Hepatocyte (in vitro differentiated cells): ENCODE results near the gene PPP1R9A. TPM values are rescaled to one million over a fixed set of nuclear protein-coding genes. Genes with fewer than 3 reads are reported as not detected.

Experiments used
- DNase-seq: peaks from one replicate; pipeline ENCODE4 v3.0.0-alpha.2; 2016; ENCODE audit warnings: low spot score
- H2AFZ ChIP-seq: fragments of 200-600 bp; sonication (generic); 2 replicates; pipeline ENCODE4 v1.6.0; 2016; ENCODE audit warnings: antibody characterized with exemption, mild to moderate bottlenecking
- H3K27ac ChIP-seq: fragments of 200-600 bp; sonication (generic); 2 replicates; pipeline ENCODE4 v1.5.1; 2016; ENCODE audit warnings: mild to moderate bottlenecking
- H3K27me3 ChIP-seq: fragments of 200-600 bp; sonication (generic); 2 replicates; pipeline ENCODE4 v1.6.1; 2016
- H3K36me3 ChIP-seq: fragments of 200-600 bp; sonication (generic); replicated peaks from 2 replicates; pipeline ENCODE4 v1.5.1; 2016; ENCODE audit warnings: low read depth; ENCODE audit not compliant: insufficient read depth
- H3K4me1 ChIP-seq: fragments of 200-600 bp; sonication (generic); 2 replicates; pipeline ENCODE4 v1.5.1; 2016; ENCODE audit warnings: mild to moderate bottlenecking, moderate library complexity; ENCODE audit not compliant: insufficient read depth
- H3K4me2 ChIP-seq: fragments of 200-600 bp; sonication (generic); 2 replicates; pipeline ENCODE4 v1.6.0; 2016
- H3K4me3 ChIP-seq: fragments of 200-600 bp; sonication (generic); 2 replicates; pipeline ENCODE4 v1.5.1; 2016; ENCODE audit warnings: mild to moderate bottlenecking
- H3K79me2 ChIP-seq: fragments of 200-600 bp; sonication (generic); 2 replicates; pipeline ENCODE4 v1.6.0; 2017; ENCODE audit warnings: mild to moderate bottlenecking
- H3K9me2 ChIP-seq: fragments of 200-600 bp; sonication (generic); replicated peaks from 2 replicates; pipeline ENCODE4 v1.6.0; 2017; ENCODE audit warnings: mild to moderate bottlenecking; ENCODE audit not compliant: insufficient read depth
- H3K9me3 ChIP-seq: fragments of 200-600 bp; sonication (generic); 2 replicates; pipeline ENCODE4 v1.5.1; 2016; ENCODE audit warnings: low read depth, mild to moderate bottlenecking
- H4K20me1 ChIP-seq: fragments of 200-600 bp; sonication (generic); 2 replicates; pipeline ENCODE4 v1.6.0; 2016; ENCODE audit warnings: mild to moderate bottlenecking; ENCODE audit not compliant: insufficient read depth, poor library complexity, severe bottlenecking
- CTCF ChIP-seq: fragments of 200-600 bp; sonication (generic); IDR thresholded peaks from 2 replicates; pipeline ENCODE4 v1.5.1; 2016; ENCODE audit warnings: antibody characterized with exemption, mild to moderate bottlenecking; ENCODE audit not compliant: poor library complexity
- EZH2 ChIP-seq: fragments of 200-600 bp; sonication (generic); IDR thresholded peaks from 2 replicates; pipeline ENCODE4 v1.6.1; 2016; ENCODE audit warnings: antibody characterized with exemption, mild to moderate bottlenecking, borderline replicate concordance
- EZH2phosphoT487 ChIP-seq: fragments of 200-600 bp; sonication (generic); IDR thresholded peaks from one replicate; pipeline ENCODE4 v1.6.1; 2018; ENCODE audit warnings: antibody characterized with exemption, mild to moderate bottlenecking, low read depth, moderate library complexity; ENCODE audit not compliant: unreplicated experiment, severe bottlenecking
- WGBS: methylation state at CpG from one replicate; pipeline ENCODE4 v1.1.6; 2016; ENCODE audit warnings: low lambda C conversion rate; ENCODE audit errors: missing lambda C conversion rate; 5-methylcytosine and 5-hydroxymethylcytosine counted together
- polyA plus RNA-seq: library from polyadenylated mRNA; unstranded; fragments of >200 nt; fragmentation: Nextera tagmentation; extraction: Ambion mirVana; gene quantifications from 2 replicates; pipeline ENCODE4 v1.2.1, GENCODE V29; 2016
- total RNA-seq: library from RNA; depleted of rRNA; stranded (reverse); fragments of >200 nt; gene quantifications from 2 replicates; pipeline ENCODE4 v1.2.3, GENCODE V29; 2014

Gene PPP1R9A
- total and polyA plus RNA-seq, 2 experiments from 2014 or later = 11.7 to 25.7 TPM

DNA sequence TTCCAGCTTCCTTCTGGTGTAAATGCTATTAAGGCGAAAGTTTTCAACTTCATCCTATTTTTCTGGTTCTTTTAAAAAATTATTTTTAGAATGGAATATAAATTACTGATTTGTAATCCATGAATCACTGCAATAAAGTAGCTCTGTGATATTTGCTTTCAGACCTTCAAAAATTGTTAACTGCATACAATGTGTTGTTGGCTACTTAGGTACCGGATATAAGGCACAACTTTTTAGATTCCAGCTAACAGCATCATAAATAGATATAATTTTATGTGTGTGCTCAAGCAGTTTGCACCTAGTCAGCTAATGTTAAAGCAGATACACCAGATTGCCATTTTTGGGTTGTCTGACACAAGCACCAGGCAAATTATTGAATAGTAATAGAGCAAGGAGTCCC is 358.2 kb downstream of the PPP1R9A start:
- Histone ChIP-seq H3K79me2 (no peaks in the 10 kb centered on the region), H3K27me3 (no peaks in the 10 kb centered on the region), H2AFZ (no peak overlapping the region), H3K4me2 (no peak overlapping the region), H3K4me3 (no peak overlapping the region), H3K27ac (no peak overlapping the region), H4K20me1 (no peaks in the 10 kb centered on the region), H3K9me2 (no peaks in the 10 kb centered on the region), H3K36me3 (no peaks in the 10 kb centered on the region), H3K4me1 (no peaks in the 10 kb centered on the region), H3K9me3 (no peaks in the 10 kb centered on the region)
- WGBS = 100% methylated on average over 2 of the region's 2 CpGs
- DNase-seq = no peak
- TF ChIP-seq CTCF = no peak
- TF ChIP-seq EZH2phosphoT487 = no peak
- TF ChIP-seq EZH2 = no peak

- Histone ChIP-seq H3K79me2 (no peaks in the 10 kb centered on the region), H3K27me3 (no peaks in the 10 kb centered on the region), H3K9me2 (no peaks in the 10 kb centered on the region), H3K36me3 (no peaks in the 10 kb centered on the region), H3K4me1 (no peaks in the 10 kb centered on the region), H4K20me1 (no peaks in the 10 kb centered on the region), H3K4me3 (no peak overlapping the region), H3K4me2 (no peak overlapping the region), H3K27ac (no peak overlapping the region), H3K9me3 (no peaks in the 10 kb centered on the region), H2AFZ (no peak overlapping the region)
- WGBS = 83% methylated on average over 2 of the region's 2 CpGs
- TF ChIP-seq EZH2 (no peak), EZH2phosphoT487 (no peak), CTCF (no peak)
- no peak for DNase-seq
Observed at GRCh38 chr7:95267754-95268153, 360.4 kb downstream of the PPP1R9A start.

GRCh38 chr7:95269640-95270039 is 362.2 kb downstream of the PPP1R9A start:
- no peaks in the 10 kb centered on the region for H4K20me1 ChIP-seq
- H2AFZ ChIP-seq = no peak overlapping the region
- H3K27me3 ChIP-seq = no peaks in the 10 kb centered on the region
- H3K9me2 ChIP-seq = no peaks in the 10 kb centered on the region
- H3K4me1 ChIP-seq = no peaks in the 10 kb centered on the region
- TF ChIP-seq EZH2 = no peak
- TF ChIP-seq CTCF = no peak
- no peak for TF ChIP-seq EZH2phosphoT487
- H3K9me3 ChIP-seq = no peaks in the 10 kb centered on the region
- 92% methylated on average over 5 of the region's 5 CpGs for WGBS
- H3K79me2 ChIP-seq = no peaks in the 10 kb centered on the region
- H3K27ac ChIP-seq = no peak overlapping the region
- H3K4me3 ChIP-seq = no peak overlapping the region
- no peak overlapping the region for H3K4me2 ChIP-seq
- DNase-seq = no peak
- H3K36me3 ChIP-seq = no peaks in the 10 kb centered on the region

GRCh38 chr7:95276114-95276513 is 368.7 kb downstream of the PPP1R9A start:
- Histone ChIP-seq H3K27me3 (no peaks in the 10 kb centered on the region), H3K79me2 (no peaks in the 10 kb centered on the region), H3K9me2 (no peaks in the 10 kb centered on the region), H3K9me3 (no peaks in the 10 kb centered on the region), H3K4me1 (no peaks in the 10 kb centered on the region), H3K4me3 (no peak overlapping the region), H3K36me3 (no peaks in the 10 kb centered on the region), H3K27ac (no peak overlapping the region), H4K20me1 (no peaks in the 10 kb centered on the region), H2AFZ (no peak overlapping the region), H3K4me2 (no peak overlapping the region)
- DNase-seq = no peak
- TF ChIP-seq CTCF = no peak
- no peak for TF ChIP-seq EZH2phosphoT487
- no peak for TF ChIP-seq EZH2
- WGBS = 94% methylated on average over 2 of the region's 2 CpGs
